DLD1 (cell line): Measurements from ENCODE around the gene TMEM106C.
"Not testable (repeated sequence)": the region's sequence is repeated elsewhere in the genome, so short reads cannot be mapped to it uniquely, and the experiment has no call there.

ENCODE experiments used
- in situ Hi-C: cut with HindIII; loops from 2 replicates; pipeline ENCODE4 v1.10.0; 2017; ENCODE audit warnings: low sequenced_read_pairs

Gene TMEM106C

GRCh38 chr12:47949441-47950341, 13.7 kb upstream of the TMEM106C start:
- in situ Hi-C loops: no loop called here

- in situ Hi-C loops: no loop called here
These were observed 12.4 kb upstream of the TMEM106C start for GRCh38 chr12:47950856-47951468.

- in situ Hi-C loops: no loop called here
These were observed 9.3 kb upstream of the TMEM106C start for GRCh38 chr12:47954058-47954457.

GRCh38 chr12:47954467-47955045, 8.8 kb upstream of the TMEM106C start:
- in situ Hi-C loops: no loop called here

- in situ Hi-C loops: no loop called here
These were observed 8.3 kb upstream of the TMEM106C start for GRCh38 chr12:47955059-47955458.

- in situ Hi-C loops: not testable (repeated sequence)
These were observed 5.7 kb upstream of the TMEM106C start for GRCh38 chr12:47957671-47958070.

GRCh38 chr12:47962198-47962597, 1.2 kb upstream of the TMEM106C start:
- in situ Hi-C loops: no loop called here

- in situ Hi-C loops: no loop called here
These were observed 821 bp downstream of the TMEM106C start for GRCh38 chr12:47964106-47964728.

- in situ Hi-C loops: no loop called here
These were observed 2.2 kb downstream of the TMEM106C start for GRCh38 chr12:47965581-47965980.

- in situ Hi-C loops: no loop called here
These were observed 4.3 kb downstream of the TMEM106C start for GRCh38 chr12:47967461-47968321.

- in situ Hi-C loops: no loop called here
These were observed 6.4 kb downstream of the TMEM106C start for GRCh38 chr12:47969845-47970244.

- in situ Hi-C loops: no loop called here
These were observed 7.4 kb downstream of the TMEM106C start for GRCh38 chr12:47970843-47971242.

GRCh38 chr12:47972895-47973294, 9.5 kb downstream of the TMEM106C start:
- in situ Hi-C loops: no loop called here

- in situ Hi-C loops: no loop called here
These were observed 10.5 kb downstream of the TMEM106C start for GRCh38 chr12:47973870-47974269.

GRCh38 chr12:47975036-47975620, 11.7 kb downstream of the TMEM106C start:
- in situ Hi-C loops: no loop called here

- in situ Hi-C loops: no loop called here
These were observed 12.4 kb downstream of the TMEM106C start for GRCh38 chr12:47975816-47976215.

GRCh38 chr12:47977046-47977771, 13.8 kb downstream of the TMEM106C start:
- in situ Hi-C loops: no loop called here

- in situ Hi-C loops: no loop called here
These were observed 14.6 kb downstream of the TMEM106C start for GRCh38 chr12:47977772-47978597.

GRCh38 chr12:47978598-47978873, 15.1 kb downstream of the TMEM106C start:
- in situ Hi-C loops: no loop called here
